Neuronal stem cell (in vitro differentiated cells): Measurements from ENCODE around the gene SH3D19.

Experiments
- DNase-seq: peaks from one replicate; pipeline ENCODE4 v3.0.0-alpha.2; 2013; ENCODE audit warnings: low spot score
- H2AFZ ChIP-seq: one replicate; pipeline ENCODE4 v1.6.1; 2013; ENCODE audit warnings: mild to moderate bottlenecking, low read length, inconsistent platforms
- H2AK5ac ChIP-seq: 2 replicates; pipeline ENCODE4 v1.6.1; 2013; ENCODE audit warnings: low read depth, mild to moderate bottlenecking, inconsistent platforms, low read length, moderate library complexity, mixed read lengths
- H2BK120ac ChIP-seq: 2 replicates; pipeline ENCODE4 v1.6.1; 2013; ENCODE audit warnings: low read depth, mild to moderate bottlenecking, inconsistent platforms, low read length, moderate library complexity, mixed read lengths
- H2BK12ac ChIP-seq: one replicate; pipeline ENCODE4 v1.6.1; 2013; ENCODE audit warnings: low read length, inconsistent platforms
- H2BK15ac ChIP-seq: 2 replicates; pipeline ENCODE4 v1.6.1; 2013; ENCODE audit warnings: mild to moderate bottlenecking, low read length, inconsistent platforms, mixed read lengths
- H2BK5ac ChIP-seq: one replicate; pipeline ENCODE4 v1.6.1; 2013; ENCODE audit warnings: inconsistent platforms, mild to moderate bottlenecking, low read length, moderate library complexity
- H3K14ac ChIP-seq: one replicate; pipeline ENCODE4 v1.6.1; 2013; ENCODE audit warnings: low read length, inconsistent platforms
- H3K18ac ChIP-seq: 2 replicates; pipeline ENCODE4 v1.6.1; 2013; ENCODE audit warnings: low read length, inconsistent platforms
- H3K23ac ChIP-seq: 2 replicates; pipeline ENCODE4 v1.6.1; 2013; ENCODE audit warnings: low read depth, mild to moderate bottlenecking, mixed read lengths, low read length, inconsistent platforms; ENCODE audit not compliant: poor library complexity
- H3K27ac ChIP-seq: replicated peaks from 3 replicates; pipeline ENCODE4 v1.5.1; 2013; ENCODE audit warnings: low read length, inconsistent platforms
- H3K27me3 ChIP-seq, 3 experiments: 2 replicates each; pipeline ENCODE4 v1.6.1; 2013; ENCODE audit warnings: low read length in 3 of 3, mild to moderate bottlenecking in 2 of 3, inconsistent platforms in 1 of 3, low read depth in 1 of 3, mixed read lengths in 1 of 3, moderate library complexity in 1 of 3; ENCODE audit not compliant: control insufficient read depth in 3 of 3, insufficient read depth in 3 of 3
- H3K36me3 ChIP-seq, 2 donors: replicated peaks in 1 of 2; 2 replicates each; pipeline ENCODE4 v1.6.1; 2013; ENCODE audit warnings: low read length in 2 of 2; ENCODE audit not compliant: control insufficient read depth in 2 of 2, insufficient read depth in 2 of 2
- H3K4ac ChIP-seq: 2 replicates; pipeline ENCODE4 v1.6.1; 2013; ENCODE audit warnings: inconsistent platforms, mild to moderate bottlenecking, low read length, moderate library complexity
- H3K4me1 ChIP-seq, 2 donors: 1 replicate in 1 of 2; 2 replicates in 1 of 2; pipeline ENCODE4 v1.6.1; 2013; ENCODE audit warnings: low read length in 2 of 2, low read depth in 1 of 2; ENCODE audit not compliant: control insufficient read depth in 2 of 2, insufficient read depth in 1 of 2
- H3K4me2 ChIP-seq: one replicate; pipeline ENCODE4 v1.6.1; 2013; ENCODE audit warnings: mild to moderate bottlenecking, low read length, inconsistent platforms; ENCODE audit not compliant: insufficient read depth, poor library complexity, severe bottlenecking
- H3K4me3 ChIP-seq, 2 donors: 2 replicates each; pipeline ENCODE4 v1.5.1; 2013; ENCODE audit warnings: low read length in 2 of 2, mild to moderate bottlenecking in 2 of 2, inconsistent platforms in 1 of 2, moderate library complexity in 1 of 2
- H3K79me1 ChIP-seq: one replicate; pipeline ENCODE4 v1.6.1; 2013; ENCODE audit warnings: low read depth, mild to moderate bottlenecking, inconsistent platforms, low read length, moderate library complexity
- H3K9ac ChIP-seq: one replicate; pipeline ENCODE4 v1.6.1; 2013; ENCODE audit warnings: mild to moderate bottlenecking, low read depth, low read length, inconsistent platforms; ENCODE audit not compliant: poor library complexity
- H3K9me3 ChIP-seq, 2 donors: replicated peaks in 1 of 2; 2 replicates each; pipeline versions ENCODE3 to v1.6.1; 2013; ENCODE audit warnings: low read length in 2 of 2, mild to moderate bottlenecking in 2 of 2, inconsistent platforms in 1 of 2, low read depth in 1 of 2, mixed read lengths in 1 of 2, moderate library complexity in 1 of 2; ENCODE audit not compliant: control insufficient read depth in 2 of 2, insufficient read depth in 1 of 2
- H4K8ac ChIP-seq: one replicate; pipeline ENCODE4 v1.6.1; 2013; ENCODE audit warnings: low read depth, mild to moderate bottlenecking, inconsistent platforms, low read length, moderate library complexity
- H4K91ac ChIP-seq: one replicate; pipeline ENCODE4 v1.6.1; 2013; ENCODE audit warnings: low read length, low read depth, mild to moderate bottlenecking, inconsistent platforms; ENCODE audit not compliant: poor library complexity
- WGBS, 2 donors: extraction: QIAGEN DNeasy Blood & Tissue Kit; methylation state at CpG; one replicate each; pipeline ENCODE4 v1.1.7; 2013; ENCODE audit warnings: missing lambda C conversion rate in 2 of 2, mixed read lengths in 1 of 2; ENCODE audit not compliant: insufficient read length in 2 of 2, insufficient replicate concordance in 1 of 2; ENCODE audit errors: extremely low coverage in 2 of 2; 5-methylcytosine and 5-hydroxymethylcytosine counted together

Gene SH3D19

GRCh38 chr4:151105454-151106032 lies 219.9 kb downstream of the SH3D19 start:
- no CpG with 5 or more reads among the region's 5 CpGs for WGBS, 2 donors
- Histone ChIP-seq H3K4ac (no peak overlapping the region), H3K23ac (no peak overlapping the region), H3K14ac (no peak overlapping the region), H3K4me1 (peaks cover 3% of the 10 kb centered on the region in 2 donors), H3K9ac (no peak overlapping the region), H3K4me3 (no peak overlapping the region), H2BK12ac (no peak overlapping the region), H4K8ac (peak overlapping the region; percentile 24), H3K27me3 (no peaks in the 10 kb centered on the region), H2AFZ (no peak overlapping the region), H2AK5ac (no peak overlapping the region), H3K79me1 (no peaks in the 10 kb centered on the region), H3K36me3 (peaks cover 19 to 85% of the 10 kb centered on the region in 2 donors), H3K4me2 (no peak overlapping the region), H4K91ac (no peak overlapping the region), H2BK120ac (no peak overlapping the region), H3K9me3 (peaks cover 2 to 5% of the 10 kb centered on the region in 2 donors), H3K27ac (no peak overlapping the region), H2BK15ac (no peak overlapping the region), H3K18ac (no peak overlapping the region), H2BK5ac (no peak overlapping the region)
- no peak for DNase-seq

- no peak overlapping the region for H2BK5ac ChIP-seq
- H2AFZ ChIP-seq = no peak overlapping the region
- H3K36me3 ChIP-seq = peaks cover 20 to 85% of the 10 kb centered on the region in 2 donors
- H3K27me3 ChIP-seq = no peaks in the 10 kb centered on the region
- WGBS, 2 donors = no CpG with 5 or more reads among the region's 1 CpG
- no peak for DNase-seq
- H4K91ac ChIP-seq = no peak overlapping the region
- no peak overlapping the region for H3K4me2 ChIP-seq
- no peak overlapping the region for H2BK120ac ChIP-seq
- H3K9ac ChIP-seq = no peak overlapping the region
- no peak overlapping the region for H4K8ac ChIP-seq
- no peaks in the 10 kb centered on the region for H3K79me1 ChIP-seq
- H2AK5ac ChIP-seq = no peak overlapping the region
- no peak overlapping the region for H2BK15ac ChIP-seq
- no peak overlapping the region for H2BK12ac ChIP-seq
- no peak overlapping the region for H3K4me3 ChIP-seq
- H3K4ac ChIP-seq = no peak overlapping the region
- H3K23ac ChIP-seq = no peak overlapping the region
- peaks cover 3 to 4% of the 10 kb centered on the region in 2 donors for H3K4me1 ChIP-seq
- H3K14ac ChIP-seq = no peak overlapping the region
- H3K18ac ChIP-seq = no peak overlapping the region
- H3K27ac ChIP-seq = no peak overlapping the region
- H3K9me3 ChIP-seq = peaks cover 0 to 5% of the 10 kb centered on the region in 2 donors
These were observed 220.8 kb downstream of the SH3D19 start for GRCh38 chr4:151104621-151105020.

GRCh38 chr4:151103758-151104157 lies 221.6 kb downstream of the SH3D19 start:
- Histone ChIP-seq H3K9ac (no peak overlapping the region), H3K18ac (no peak overlapping the region), H3K27ac (no peak overlapping the region), H3K4ac (no peak overlapping the region), H3K4me1 (peaks cover 5 to 6% of the 10 kb centered on the region in 2 donors), H2BK5ac (no peak overlapping the region), H2BK12ac (no peak overlapping the region), H2BK120ac (no peak overlapping the region), H4K8ac (no peak overlapping the region), H3K4me3 (no peak overlapping the region), H3K9me3 (peaks cover 0 to 5% of the 10 kb centered on the region in 2 donors), H2AK5ac (no peak overlapping the region), H3K4me2 (no peak overlapping the region), H3K14ac (no peak overlapping the region), H3K36me3 (peaks cover 20 to 85% of the 10 kb centered on the region in 2 donors), H3K27me3 (no peaks in the 10 kb centered on the region), H4K91ac (no peak overlapping the region), H2BK15ac (no peak overlapping the region), H3K23ac (no peak overlapping the region), H2AFZ (no peak overlapping the region), H3K79me1 (no peaks in the 10 kb centered on the region)
- DNase-seq = no peak
- WGBS, 2 donors = no CpG with 5 or more reads among the region's 2 CpGs

GRCh38 chr4:151100531-151100930 lies 224.9 kb downstream of the SH3D19 start:
- Histone ChIP-seq H3K79me1 (no peaks in the 10 kb centered on the region), H2BK15ac (no peak overlapping the region), H3K4me3 (peak overlapping the region; percentile 65 to 87), H3K9me3 (no peaks in the 10 kb centered on the region), H3K23ac (no peak overlapping the region), H3K18ac (no peak overlapping the region), H3K4me2 (peak overlapping the region; percentile 52), H3K36me3 (peaks cover 18 to 57% of the 10 kb centered on the region in 2 donors), H3K9ac (no peak overlapping the region), H3K27ac (no peak overlapping the region), H3K14ac (no peak overlapping the region), H2BK120ac (no peak overlapping the region), H2BK5ac (no peak overlapping the region), H3K27me3 (no peaks in the 10 kb centered on the region), H2BK12ac (no peak overlapping the region), H4K91ac (no peak overlapping the region), H3K4ac (no peak overlapping the region), H3K4me1 (peaks cover 5 to 6% of the 10 kb centered on the region in 2 donors), H2AFZ (no peak overlapping the region), H2AK5ac (no peak overlapping the region), H4K8ac (no peak overlapping the region)
- DNase-seq = no peak
- WGBS, 2 donors = no CpG with 5 or more reads among the region's 3 CpGs
